Activated CD8-positive, alpha-beta memory T cell treated with anti-CD3 and anti-CD28 coated beads, Interleukin-2, amount 50 U/mL, for 1 hour (primary cell): ENCODE measurements around the gene RELT.

Experiments
- DNase-seq: peaks from one replicate; pipeline ENCODE4 v3.0.0-alpha.2; 2020; ENCODE audit errors: extremely low read depth

Gene RELT

GRCh38 chr11:73374151-73374550 lies 2.0 kb upstream of the RELT start:
- no peak for DNase-seq

- DNase-seq = no peak
Observed at GRCh38 chr11:73375830-73376159, 404 bp upstream of the RELT start.

- DNase-seq = no peak
Observed at GRCh38 chr11:73376803-73377629, 817 bp downstream of the RELT start.

- no peak for DNase-seq
Observed at GRCh38 chr11:73379189-73379880, 3.1 kb downstream of the RELT start.

- no peak for DNase-seq
Observed at GRCh38 chr11:73380331-73380730, 4.1 kb downstream of the RELT start.

GRCh38 chr11:73380897-73381410 lies 4.8 kb downstream of the RELT start:
- DNase-seq = no peak

- DNase-seq = no peak
Observed at GRCh38 chr11:73381589-73381988, 5.4 kb downstream of the RELT start.

GRCh38 chr11:73382183-73382582 lies 6.0 kb downstream of the RELT start:
- no peak for DNase-seq

GRCh38 chr11:73382747-73383146 lies 6.5 kb downstream of the RELT start:
- DNase-seq = no peak

- no peak for DNase-seq
Observed at GRCh38 chr11:73383249-73384124, 7.3 kb downstream of the RELT start.

- DNase-seq = no peak
Observed at GRCh38 chr11:73384125-73384441, 7.9 kb downstream of the RELT start.

- DNase-seq = no peak
Observed at GRCh38 chr11:73384531-73384871, 8.3 kb downstream of the RELT start.

- DNase-seq = no peak
Observed at GRCh38 chr11:73384872-73385689, 8.9 kb downstream of the RELT start.

GRCh38 chr11:73386016-73386415 lies 9.8 kb downstream of the RELT start:
- DNase-seq = no peak

- DNase-seq = no peak
Observed at GRCh38 chr11:73386546-73386945, 10.3 kb downstream of the RELT start.

- no peak for DNase-seq
Observed at GRCh38 chr11:73387594-73388264, 11.5 kb downstream of the RELT start.

GRCh38 chr11:73388265-73389133 lies 12.3 kb downstream of the RELT start:
- no peak for DNase-seq

- no peak for DNase-seq
Observed at GRCh38 chr11:73389134-73389525, 12.9 kb downstream of the RELT start.

- no peak for DNase-seq
Observed at GRCh38 chr11:73389916-73390315, 13.7 kb downstream of the RELT start.
